Neutrophil (primary cell): ENCODE data around the gene RANBP9.

Source experiments
- H3K27ac ChIP-seq: fragments of 200-600 bp; sonication (generic); 2 replicates; pipeline ENCODE4 v1.5.1; 2016; ENCODE audit warnings: mild to moderate bottlenecking, moderate library complexity
- H3K27me3 ChIP-seq: fragments of 200-600 bp; sonication (generic); 2 replicates; pipeline ENCODE4 v1.6.0; 2016; ENCODE audit warnings: mild to moderate bottlenecking
- H3K36me3 ChIP-seq: fragments of 200-600 bp; sonication (generic); 2 replicates; pipeline ENCODE4 v1.5.1; 2017
- H3K4me1 ChIP-seq, 2 experiments: fragments of 200-600 bp in 1 of 2; sonication (generic) in 1 of 2; 1 replicate in 1 of 2; 2 replicates in 1 of 2; pipeline versions ENCODE4 v1.5.1 to v1.6.1; 2013 to 2016; ENCODE audit warnings: low read depth in 1 of 2, low read length in 1 of 2, mild to moderate bottlenecking in 1 of 2, moderate library complexity in 1 of 2; ENCODE audit not compliant: control insufficient read depth in 1 of 2, insufficient read depth in 1 of 2
- H3K4me3 ChIP-seq, 2 experiments: fragments of 200-600 bp in 1 of 2; sonication (generic) in 1 of 2; 1 replicate in 1 of 2; 2 replicates in 1 of 2; pipeline ENCODE4 v1.5.1; 2013 to 2016; ENCODE audit warnings: low read depth in 1 of 2, low read length in 1 of 2, mild to moderate bottlenecking in 1 of 2, moderate library complexity in 1 of 2
- H3K9me3 ChIP-seq: fragments of 200-600 bp; sonication (generic); 2 replicates; pipeline ENCODE4 v1.5.1; 2016
- CTCF ChIP-seq: fragments of 200-600 bp; sonication (generic); IDR thresholded peaks from 2 replicates; pipeline ENCODE4 v1.5.1; 2016; ENCODE audit warnings: antibody characterized with exemption

The RANBP9 gene

GRCh38 chr6:13711733-13712598, at the start of gene RANBP9:
Gene RANBP9, minus strand, starts transcription at chr6:13711835. Its CDS starts 330 bp downstream, at chr6:13711505.
- H3K27ac ChIP-seq = peak within 1 kb of the TSS; percentile 95
- no peaks in the 10 kb centered on the region for H3K36me3 ChIP-seq
- no peaks in the 10 kb centered on the region for H3K9me3 ChIP-seq
- H3K4me3 ChIP-seq = peak within 1 kb of the TSS; percentile 89 to 90
- peaks cover 51 to 54% of the 10 kb centered on the region in 2 experiments for H3K4me1 ChIP-seq
- TF ChIP-seq CTCF = no peak
- no peaks in the 10 kb centered on the region for H3K27me3 ChIP-seq

GRCh38 chr6:13760307-13761304, 49.0 kb upstream of the RANBP9 start:
- Histone ChIP-seq H3K27ac (no peak overlapping the region), H3K4me1 (peaks cover 7 to 10% of the 10 kb centered on the region in 2 experiments), H3K4me3 (no peak overlapping the region), H3K27me3 (no peaks in the 10 kb centered on the region), H3K9me3 (no peaks in the 10 kb centered on the region), H3K36me3 (no peaks in the 10 kb centered on the region)
- no peak for TF ChIP-seq CTCF

- Histone ChIP-seq H3K9me3 (no peaks in the 10 kb centered on the region), H3K36me3 (no peaks in the 10 kb centered on the region), H3K4me3 (no peak overlapping the region), H3K27ac (no peak overlapping the region), H3K4me1 (peaks cover 7 to 10% of the 10 kb centered on the region in 2 experiments), H3K27me3 (no peaks in the 10 kb centered on the region)
- no peak for TF ChIP-seq CTCF
Observed at GRCh38 chr6:13759025-13759424, 47.4 kb upstream of the RANBP9 start.

GRCh38 chr6:13754644-13755043, 43.0 kb upstream of the RANBP9 start:
- Histone ChIP-seq H3K36me3 (no peaks in the 10 kb centered on the region), H3K27ac (no peak overlapping the region), H3K9me3 (no peaks in the 10 kb centered on the region), H3K4me1 (no peaks in the 10 kb centered on the region), H3K4me3 (no peak overlapping the region), H3K27me3 (no peaks in the 10 kb centered on the region)
- no peak for TF ChIP-seq CTCF

GRCh38 chr6:13743736-13744127, 32.1 kb upstream of the RANBP9 start:
- H3K9me3 ChIP-seq = no peaks in the 10 kb centered on the region
- no peak overlapping the region for H3K27ac ChIP-seq
- H3K4me1 ChIP-seq = no peaks in the 10 kb centered on the region
- H3K4me3 ChIP-seq = no peak overlapping the region
- TF ChIP-seq CTCF = no peak
- no peaks in the 10 kb centered on the region for H3K36me3 ChIP-seq
- H3K27me3 ChIP-seq = peaks cover 7% of the 10 kb centered on the region
